ENCODE measurements around the gene ANKRD33B. TPM values are rescaled to one million over a fixed set of nuclear protein-coding genes. Genes with fewer than 3 reads are reported as not detected.
"Not testable (repeated sequence)": the region's sequence is repeated elsewhere in the genome, so short reads cannot be mapped to it uniquely, and the experiment has no call there.

ANKRD33B gene
- total and polyA plus RNA-seq, 2 of the 8 experiments (the other 6 are each of a cell fraction or from before 2014, with no cell fraction given): 6.9 to 20.6 TPM

DNA sequence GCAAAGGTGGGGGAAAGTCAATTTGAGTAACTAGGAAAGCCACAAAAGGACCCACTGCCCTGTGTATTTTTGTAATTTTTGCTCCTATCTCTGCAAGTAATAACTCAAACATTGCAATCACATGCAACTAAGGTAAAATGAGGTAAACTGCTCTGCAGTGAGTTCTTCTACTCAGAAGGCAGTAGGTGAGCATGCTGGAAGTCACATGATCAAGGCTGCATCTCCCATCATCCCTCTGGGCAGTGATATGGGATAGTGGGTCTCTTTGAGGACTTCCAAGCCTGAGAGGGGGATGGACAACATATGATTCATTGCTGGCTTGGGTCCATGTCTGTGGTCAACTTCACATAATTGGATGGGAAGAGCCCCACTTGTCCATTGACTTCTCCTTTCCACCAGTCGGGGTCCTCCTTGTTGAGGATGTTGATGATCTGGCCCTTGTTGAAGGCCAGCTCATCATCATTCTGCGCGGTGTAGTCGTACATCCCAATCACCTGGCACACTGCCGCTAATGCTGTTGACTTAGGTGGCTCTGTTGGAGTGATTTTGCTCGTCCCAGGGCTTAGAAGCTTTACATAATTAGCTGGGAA is 100.4 kb downstream of the ANKRD33B start:
- 87% methylated on average over 6 of the region's 6 CpGs; no CpG with 5 or more reads in 1 of the 2 experiments for WGBS, 2 experiments (ENCODE audit: extremely low coverage in 1 of 2, insufficient coverage in 1 of 2, insufficient read length in 1 of 2, insufficient replicate concordance in 2 of 2, low coverage in 1 of 2, low lambda C conversion rate in 2 of 2, missing lambda C conversion rate in 1 of 2)
- not testable (repeated sequence) for H3K23me2 ChIP-seq (ENCODE audit: low read depth, low read length); H2AK5ac ChIP-seq (ENCODE audit: low read depth, low read length); FAIRE-seq; H2AFZ ChIP-seq (ENCODE audit: low read length); H3K4me3 ChIP-seq (ENCODE audit: extremely low read depth in 1 of 4, insufficient read depth in 2 of 4, low read depth in 3 of 4, low read length in 4 of 4); H2BK15ac ChIP-seq (ENCODE audit: low read length); H3K4me2 ChIP-seq (ENCODE audit: insufficient read depth in 1 of 2, low read depth in 2 of 2, low read length in 2 of 2); H4K20me1 ChIP-seq (replicated peaks in 1 of 2; ENCODE audit: control insufficient read depth in 1 of 2, insufficient read depth in 2 of 2, low read length in 2 of 2); H3K27me3 ChIP-seq (replicated peaks in 1 of 4; ENCODE audit: control insufficient read depth in 3 of 4, extremely low read depth in 1 of 4, insufficient read depth in 3 of 4, low read length in 3 of 4); H3K23ac ChIP-seq (ENCODE audit: insufficient read length); H3K9ac ChIP-seq (replicated peaks in 1 of 4; ENCODE audit: extremely low read depth in 1 of 4, low read depth in 3 of 4, low read length in 3 of 4); H4K8ac ChIP-seq (ENCODE audit: extremely low read depth, insufficient read depth, low read length); H3K56ac ChIP-seq (replicated peaks; ENCODE audit: insufficient read length, low read depth, low read length); H2BK20ac ChIP-seq (ENCODE audit: low read length); H2BK5ac ChIP-seq (ENCODE audit: low read depth, low read length); H3K18ac ChIP-seq (ENCODE audit: extremely low read depth, low read length); H3K14ac ChIP-seq (ENCODE audit: insufficient read length); H4K5ac ChIP-seq (ENCODE audit: insufficient read length, low read depth, low read length); H3K79me1 ChIP-seq (ENCODE audit: low read depth, low read length); H3K27ac ChIP-seq (ENCODE audit: low read depth, low read length); H3K9me3 ChIP-seq (ENCODE audit: insufficient read depth in 2 of 2, low read depth in 1 of 2, low read length in 1 of 2); H3K4ac ChIP-seq (replicated peaks; ENCODE audit: insufficient read length, low read depth, low read length); H3K79me2 ChIP-seq (ENCODE audit: control insufficient read depth in 1 of 2, insufficient read depth in 2 of 2, low read length in 2 of 2); H4K91ac ChIP-seq (replicated peaks; ENCODE audit: insufficient read length, low read length); H3K36me3 ChIP-seq (ENCODE audit: control insufficient read depth in 2 of 4, insufficient read depth in 4 of 4, low read length in 3 of 4); H2BK120ac ChIP-seq (replicated peaks; ENCODE audit: low read depth, low read length); H2BK12ac ChIP-seq (ENCODE audit: low read depth, low read length); DNase-seq (ENCODE audit: low read depth in 1 of 2, low spot score in 2 of 2)
- peaks cover 4 to 12% (median 10%) of the 10 kb centered on the region in 4 experiments; a peak in 4 of 7 replicates for H3K4me1 ChIP-seq (replicated peaks in 1 of 4; ENCODE audit: control insufficient read depth in 3 of 4, insufficient read depth in 4 of 4, low read length in 3 of 4)
- CTCF ChIA-PET (ENCODE audit: partially characterized antibody): interaction anchor here (0.6 to 1.6 kb wide), 3 partner anchors 14 to 209 kb away, joined by 3 to 5 read pairs (median 5); no protein-coding TSS in a partner anchor
- POLR2A ChIA-PET (ENCODE audit: partially characterized antibody): interaction anchor here (1.5 kb wide), 1 partner anchor 11 kb away, joined by 3 read pairs; no protein-coding TSS in a partner anchor
